HG03025 (cell line): ENCODE data around the gene GASK1B.
A peak's percentile ranks its signal among the peaks of the same experiment; 100 is the strongest.

Source experiments
- ATAC-seq: cut with Tn5 transposase; IDR thresholded peaks from one replicate; pipeline ENCODE4 v1.9.1; 2021; ENCODE audit warnings: mild to moderate bottlenecking, moderate library complexity; ENCODE audit not compliant: unreplicated experiment, low FRiP score

GASK1B gene

DNA sequence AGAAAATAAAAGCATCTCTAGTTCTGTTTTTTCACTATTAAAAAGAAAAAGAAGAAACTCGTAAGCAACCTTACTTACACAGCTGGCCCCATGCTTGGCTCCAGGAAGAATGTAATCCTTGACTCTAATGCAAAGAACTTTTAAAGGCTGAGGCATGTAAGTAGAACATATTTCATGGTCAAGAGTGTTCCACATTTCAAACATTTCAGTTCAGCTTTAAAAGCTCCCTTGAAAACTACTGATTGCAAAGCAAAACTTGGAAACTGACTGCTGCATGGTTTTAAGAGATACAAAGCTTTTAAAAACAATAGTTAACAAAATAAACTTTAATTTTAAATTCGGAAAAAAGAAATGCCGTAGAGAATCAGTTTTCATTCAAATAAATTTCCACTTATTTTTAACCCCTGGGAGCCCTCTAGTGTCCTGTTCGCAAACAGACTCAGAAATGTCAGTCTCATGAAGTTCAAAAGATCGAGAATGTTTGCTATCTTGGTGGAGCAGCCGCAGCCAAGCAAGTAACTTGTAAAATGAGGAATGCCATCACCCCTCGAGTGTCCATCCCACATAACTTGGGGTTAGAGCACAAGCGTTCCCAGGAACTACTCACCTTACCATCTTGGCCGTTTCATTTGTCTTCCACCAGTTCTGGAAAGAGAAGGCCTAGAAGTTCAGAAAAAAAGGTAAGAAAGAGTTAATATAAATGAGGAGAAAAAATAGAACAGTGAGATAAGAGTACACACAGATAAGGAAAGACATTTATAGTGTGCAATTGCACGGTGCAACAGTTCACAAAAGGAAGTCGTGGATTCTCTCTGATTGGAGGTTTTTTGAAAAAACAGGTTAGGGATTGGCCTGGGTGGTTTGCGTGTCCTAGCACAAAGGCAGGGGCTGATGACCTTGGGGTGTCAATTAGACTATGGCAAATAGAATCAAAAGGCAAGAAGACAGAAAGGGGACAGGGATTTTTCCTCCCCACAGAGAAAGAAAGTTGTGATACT is at the start of gene GASK1B:
Gene GASK1B (minus strand): TSS at position 765 of the 998 bp plus-strand sequence. CDS start 1,650 bp downstream, outside the sequence.
- no peak for ATAC-seq

DNA sequence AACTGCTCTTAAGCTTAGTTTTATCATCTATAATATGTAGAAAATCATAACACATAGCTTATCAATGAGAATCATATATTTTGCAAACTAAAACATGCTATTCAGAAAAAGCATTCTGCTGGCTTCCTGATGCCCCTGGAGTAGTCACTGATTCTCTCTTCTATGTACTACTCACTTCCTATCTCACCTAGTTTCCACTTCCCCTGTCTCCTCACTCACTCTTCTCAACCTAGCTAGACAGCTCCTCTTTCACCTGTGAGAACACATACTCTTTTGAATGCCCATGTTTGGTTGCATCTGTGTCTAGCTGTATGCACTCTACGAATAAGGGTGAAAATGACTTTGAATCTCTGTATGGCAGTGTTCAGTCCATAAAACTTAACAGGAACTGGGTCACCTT is 46.8 kb upstream of the GASK1B start:
- no peak for ATAC-seq

DNA sequence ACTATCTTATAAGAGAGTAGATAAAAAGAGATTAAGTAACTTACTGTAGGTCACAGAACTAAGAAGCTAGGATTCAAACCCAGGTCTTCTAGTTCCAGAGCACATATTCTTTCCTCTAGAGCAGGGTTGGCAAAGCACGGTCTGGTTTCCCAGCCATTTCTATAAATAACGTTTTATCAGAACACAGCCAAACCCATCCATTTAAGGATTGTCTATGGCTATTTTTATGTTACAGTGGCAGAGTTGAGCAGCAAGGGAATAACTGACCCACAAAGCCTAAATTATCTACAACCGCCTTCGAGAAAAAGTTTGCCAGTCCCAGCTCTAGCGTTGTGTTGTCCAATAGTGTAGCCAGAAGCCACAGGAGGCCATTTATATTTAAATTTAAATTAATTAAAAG is 44.9 kb upstream of the GASK1B start:
- ATAC-seq, result no peak

DNA sequence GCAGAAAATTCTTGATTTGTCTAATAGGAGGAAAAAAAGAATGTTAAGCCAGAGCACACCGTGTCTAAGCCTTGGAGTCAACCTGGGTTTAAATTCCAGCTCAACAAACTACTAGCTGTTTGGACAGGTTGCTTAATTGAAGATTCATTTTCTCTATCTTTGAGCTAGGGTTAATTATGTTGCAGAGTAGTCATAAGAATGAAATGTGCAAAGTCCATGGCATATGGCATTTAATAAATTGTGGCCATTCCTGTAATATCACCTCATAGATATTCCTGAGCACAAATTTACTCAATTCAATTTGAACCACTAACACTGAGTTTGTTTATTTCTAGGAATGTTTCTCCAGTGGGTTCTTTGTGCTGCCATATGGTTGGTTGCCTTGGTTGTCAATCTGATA is 42.0 kb upstream of the GASK1B start:
- ATAC-seq, result no peak

DNA sequence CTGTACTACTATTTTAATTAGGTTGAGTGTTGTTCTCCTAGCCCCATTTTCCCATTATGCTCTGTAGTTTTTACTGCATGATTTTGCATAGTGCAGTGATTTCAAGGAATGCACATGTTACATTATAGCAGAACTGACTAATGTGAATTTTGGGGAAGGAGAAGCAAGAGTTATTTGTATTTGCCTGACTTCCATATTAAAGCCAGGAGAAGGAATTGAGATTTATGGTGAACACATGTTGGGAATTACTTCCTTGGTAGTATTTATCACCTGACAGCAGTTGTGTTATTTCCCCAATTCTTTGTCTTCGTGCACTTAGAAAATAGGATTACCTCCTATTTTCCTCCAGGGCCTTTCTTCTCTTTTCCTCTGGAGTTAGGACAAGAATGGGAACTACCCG is 40.6 kb upstream of the GASK1B start:
- no peak for ATAC-seq

- ATAC-seq, result no peak
Measured at GRCh38 chr4:158211222-158211621, 38.4 kb upstream of the GASK1B start.

GRCh38 chr4:158209825-158210807 is 37.3 kb upstream of the GASK1B start, which contains the start of gene TMEM144:
Gene TMEM144, plus strand, starts transcription at chr4:158210486. Its CDS starts 2,182 bp downstream, at chr4:158212668.
- ATAC-seq, result peak; percentile 81

DNA sequence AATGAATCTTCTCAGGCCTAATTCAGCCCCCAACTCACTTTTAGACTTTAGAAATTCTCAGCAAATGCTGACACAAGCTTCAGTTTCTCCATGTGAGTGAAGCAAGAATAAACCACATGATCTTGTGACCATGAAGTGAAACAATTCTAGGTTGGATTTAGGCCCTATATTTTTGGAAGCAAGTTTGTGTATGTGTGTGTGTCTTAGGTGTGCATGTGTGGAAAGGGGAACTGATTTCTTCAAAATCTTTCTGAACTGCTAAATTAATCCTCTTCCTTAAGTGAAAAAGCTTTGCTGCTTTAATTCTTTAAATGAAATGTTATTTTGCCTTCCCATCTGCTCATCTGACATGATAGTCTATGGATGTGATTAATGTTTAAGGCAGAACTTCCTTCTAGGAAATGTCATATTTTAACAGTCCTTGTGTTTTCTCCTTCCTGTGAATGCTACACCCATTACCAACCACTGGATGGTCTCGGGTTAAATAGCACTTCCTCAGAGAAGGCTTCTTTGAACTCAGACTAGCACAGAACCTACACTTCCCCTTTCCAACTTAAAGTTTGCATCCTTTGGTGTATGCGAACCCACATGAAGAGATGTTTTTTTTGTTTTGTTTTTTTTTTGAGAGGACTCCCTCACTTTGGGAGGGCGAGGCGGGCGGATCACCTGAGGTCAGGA is 36.3 kb upstream of the GASK1B start:
- peak; percentile 57 for ATAC-seq

DNA sequence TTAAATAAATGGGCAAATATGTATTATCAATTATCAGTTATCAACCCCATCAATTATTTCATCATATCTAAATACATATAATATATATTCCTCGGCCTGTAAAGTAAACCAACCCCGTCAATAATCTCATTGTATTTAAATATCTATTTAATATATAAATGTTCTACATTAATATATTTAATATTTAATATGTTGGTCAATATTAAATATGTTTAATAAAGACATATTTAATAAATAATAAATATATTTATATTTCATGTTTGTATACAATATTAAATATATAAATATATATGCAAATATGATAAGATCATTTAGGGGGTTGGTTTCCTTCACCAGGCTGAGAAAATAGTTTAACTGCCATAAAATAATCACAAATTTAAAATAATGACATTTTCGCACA is 31.1 kb upstream of the GASK1B start:
- ATAC-seq, result no peak

DNA sequence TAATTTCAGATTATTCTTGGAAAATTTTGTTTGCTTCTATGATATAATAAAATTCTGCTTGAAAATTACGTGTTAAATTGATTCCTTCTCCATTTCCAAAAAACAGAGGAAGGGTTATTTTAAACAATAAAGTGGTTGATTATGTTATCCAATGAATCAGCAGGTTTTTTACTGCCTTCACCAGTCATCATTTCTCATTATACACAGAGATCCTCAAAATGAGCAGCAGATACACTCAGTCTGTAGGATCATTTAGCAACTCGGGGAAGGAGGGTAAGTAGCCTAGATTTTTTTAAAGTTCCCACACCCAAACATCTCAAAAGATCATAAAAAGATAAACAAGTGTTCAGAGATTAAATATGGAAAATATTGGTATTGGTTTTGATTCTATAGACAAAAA is 30.6 kb upstream of the GASK1B start:
- no peak for ATAC-seq

- no peak for ATAC-seq
Measured at GRCh38 chr4:158202481-158202880, 29.7 kb upstream of the GASK1B start.

DNA sequence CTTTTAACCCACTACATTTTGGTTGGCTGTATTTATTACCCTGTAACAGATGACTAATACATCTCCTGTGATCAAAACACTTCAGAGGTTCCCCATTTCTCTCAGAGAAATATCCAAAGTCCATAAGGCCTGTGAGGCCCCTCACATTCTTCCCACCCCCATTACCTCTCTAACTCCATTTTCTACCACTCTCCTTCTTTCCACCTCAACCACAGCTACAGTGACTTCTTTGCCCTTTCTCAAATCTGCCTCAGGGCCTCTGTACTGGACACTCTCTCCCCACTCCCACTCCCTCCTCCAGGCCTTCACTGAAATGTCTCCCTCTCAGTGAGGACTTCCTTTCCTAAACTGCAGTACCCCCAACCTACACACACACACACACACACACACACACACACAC is 29.1 kb upstream of the GASK1B start:
- no peak for ATAC-seq

- ATAC-seq, result no peak
Measured at GRCh38 chr4:158201322-158201721, 28.5 kb upstream of the GASK1B start.

- no peak for ATAC-seq
Measured at GRCh38 chr4:158200214-158200613, 27.4 kb upstream of the GASK1B start.

GRCh38 chr4:158197194-158197776 is 24.5 kb upstream of the GASK1B start:
- ATAC-seq, result no peak

GRCh38 chr4:158195297-158195696 is 22.5 kb upstream of the GASK1B start:
- no peak for ATAC-seq

GRCh38 chr4:158193171-158193749 is 20.4 kb upstream of the GASK1B start:
- peak; percentile 50 for ATAC-seq

- ATAC-seq, result no peak
Measured at GRCh38 chr4:158192439-158193158, 19.8 kb upstream of the GASK1B start.

DNA sequence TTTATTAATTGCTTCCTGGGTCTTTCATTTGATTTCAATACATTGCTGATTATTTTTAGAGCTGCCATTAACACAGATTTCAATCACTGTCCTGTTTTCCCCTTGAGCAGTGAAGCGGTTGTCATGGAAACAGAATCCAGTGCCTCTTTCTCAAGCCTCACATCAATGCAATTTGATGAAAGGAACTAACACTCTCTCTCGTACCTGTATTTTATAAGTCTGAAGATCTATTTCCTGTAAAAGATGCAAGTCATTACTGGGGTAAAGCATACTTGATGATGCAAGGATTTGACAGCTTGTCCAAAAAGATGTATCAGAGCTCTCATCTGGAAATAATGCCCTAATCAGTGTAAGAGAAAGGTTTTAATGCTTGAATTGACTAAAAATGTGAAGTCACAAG is 17.9 kb upstream of the GASK1B start:
- no peak for ATAC-seq
